ENCODE measurements around the gene OR7C1.

OR7C1 gene

DNA sequence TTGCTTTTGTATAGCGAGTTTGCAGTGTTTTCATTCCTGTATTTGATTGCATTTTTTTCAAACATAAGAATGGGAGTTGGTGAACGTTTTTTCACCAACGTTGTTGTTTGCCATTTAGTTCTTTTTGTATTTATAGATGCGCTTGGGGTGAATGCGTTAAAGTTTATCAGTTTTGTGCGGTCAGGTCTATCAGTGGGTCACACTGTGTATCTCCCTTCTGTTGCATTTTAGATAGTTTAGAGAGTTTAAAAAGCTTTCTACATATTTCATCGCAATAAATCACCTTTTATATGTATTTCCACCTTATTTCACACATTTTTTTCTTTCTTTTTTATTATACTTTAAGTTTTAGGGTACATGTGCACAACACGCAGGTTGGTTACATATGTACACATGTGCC lies 16.4 kb downstream of the OR7C1 start:
- H3K27me3 ChIP-seq, result no peaks in the 10 kb centered on the region
- H3K27ac ChIP-seq, result no peak overlapping the region
- intact Hi-C loops (cut with DNase I; ENCODE audit: low total_unique reads), result no loop called here
- H3K36me3 ChIP-seq, result no peaks in the 10 kb centered on the region
- no peak for DNase-seq
- no peaks in the 10 kb centered on the region for H3K4me1 ChIP-seq
- no peak overlapping the region for H3K4me3 ChIP-seq
- no peaks in the 10 kb centered on the region for H3K9me3 ChIP-seq
- TF ChIP-seq, protein P1, sequence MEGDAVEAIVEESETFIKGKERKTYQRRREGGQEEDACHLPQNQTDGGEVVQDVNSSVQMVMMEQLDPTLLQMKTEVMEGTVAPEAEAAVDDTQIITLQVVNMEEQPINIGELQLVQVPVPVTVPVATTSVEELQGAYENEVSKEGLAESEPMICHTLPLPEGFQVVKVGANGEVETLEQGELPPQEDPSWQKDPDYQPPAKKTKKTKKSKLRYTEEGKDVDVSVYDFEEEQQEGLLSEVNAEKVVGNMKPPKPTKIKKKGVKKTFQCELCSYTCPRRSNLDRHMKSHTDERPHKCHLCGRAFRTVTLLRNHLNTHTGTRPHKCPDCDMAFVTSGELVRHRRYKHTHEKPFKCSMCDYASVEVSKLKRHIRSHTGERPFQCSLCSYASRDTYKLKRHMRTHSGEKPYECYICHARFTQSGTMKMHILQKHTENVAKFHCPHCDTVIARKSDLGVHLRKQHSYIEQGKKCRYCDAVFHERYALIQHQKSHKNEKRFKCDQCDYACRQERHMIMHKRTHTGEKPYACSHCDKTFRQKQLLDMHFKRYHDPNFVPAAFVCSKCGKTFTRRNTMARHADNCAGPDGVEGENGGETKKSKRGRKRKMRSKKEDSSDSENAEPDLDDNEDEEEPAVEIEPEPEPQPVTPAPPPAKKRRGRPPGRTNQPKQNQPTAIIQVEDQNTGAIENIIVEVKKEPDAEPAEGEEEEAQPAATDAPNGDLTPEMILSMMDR (IDR thresholded peaks at IDR 0.05), result no peak

- no peaks in the 10 kb centered on the region for H3K4me1 ChIP-seq
- H3K27me3 ChIP-seq, result peaks cover 0 to 3% of the 10 kb centered on the region in 2 donors
- intact Hi-C loops (cut with DNase I; ENCODE audit: low total_unique reads), result no loop called here
- TF ChIP-seq, protein P1 (IDR thresholded peaks at IDR 0.05), result no peak
- no peaks in the 10 kb centered on the region for H3K9me3 ChIP-seq
- no peak for DNase-seq
- H3K27ac ChIP-seq, result no peak overlapping the region
- no peak overlapping the region for H3K4me3 ChIP-seq
- no peaks in the 10 kb centered on the region for H3K36me3 ChIP-seq
These were observed 17.9 kb downstream of the OR7C1 start for GRCh38 chr19:14817052-14817451.

GRCh38 chr19:14814982-14815652 lies 19.9 kb downstream of the OR7C1 start:
- intact Hi-C loops (cut with DNase I; ENCODE audit: low total_unique reads), result no loop called here
- Histone ChIP-seq H3K27ac (no peak overlapping the region), H3K27me3 (peaks cover 0 to 18% of the 10 kb centered on the region in 2 donors)

GRCh38 chr19:14809272-14810057 lies 25.5 kb downstream of the OR7C1 start:
- no peaks in the 10 kb centered on the region for H3K4me1 ChIP-seq
- intact Hi-C loops (cut with DNase I; ENCODE audit: low total_unique reads), result no loop called here
- H3K36me3 ChIP-seq, result no peaks in the 10 kb centered on the region
- DNase-seq, result no peak
- H3K27me3 ChIP-seq, result peaks cover 0 to 18% of the 10 kb centered on the region in 2 donors
- TF ChIP-seq, protein P1 (IDR thresholded peaks at IDR 0.05), result no peak
- H3K9me3 ChIP-seq, result no peaks in the 10 kb centered on the region
- no peak overlapping the region for H3K4me3 ChIP-seq
- H3K27ac ChIP-seq, result no peak overlapping the region

More at GRCh38 chr19:14814982-14815652, 19.9 kb downstream of the OR7C1 start:
- no peak for DNase-seq
- Histone ChIP-seq H3K36me3 (no peaks in the 10 kb centered on the region), H3K4me1 (no peaks in the 10 kb centered on the region), H3K9me3 (no peaks in the 10 kb centered on the region), H3K4me3 (no peak overlapping the region)
- TF ChIP-seq, protein P1 (IDR thresholded peaks at IDR 0.05), result no peak

DNA sequence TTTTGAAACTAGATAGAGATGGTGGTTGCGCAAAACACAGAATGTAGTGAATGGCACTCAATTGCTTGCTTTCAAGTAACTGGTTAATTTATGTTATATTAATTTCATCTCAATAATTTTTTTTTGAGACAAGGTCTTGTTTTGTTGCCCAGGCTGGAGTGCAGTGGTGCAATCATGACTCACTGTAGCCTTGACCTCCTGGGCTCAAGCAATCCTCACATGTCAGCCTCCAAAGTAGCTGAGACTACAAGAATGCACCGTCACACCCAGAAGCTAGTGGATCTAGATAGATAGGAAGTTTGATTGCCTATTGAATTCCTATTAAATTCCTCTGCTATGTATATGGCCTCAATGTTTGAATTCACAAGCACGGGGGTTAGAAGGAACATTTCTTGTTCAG lies 30.2 kb downstream of the OR7C1 start:
- Histone ChIP-seq H3K4me1 (no peaks in the 10 kb centered on the region), H3K36me3 (no peaks in the 10 kb centered on the region), H3K27ac (no peak overlapping the region), H3K27me3 (no peaks in the 10 kb centered on the region), H3K4me3 (no peak overlapping the region), H3K9me3 (no peaks in the 10 kb centered on the region)
- TF ChIP-seq, protein P1 (IDR thresholded peaks at IDR 0.05), result no peak
- DNase-seq, result no peak
- intact Hi-C loops (cut with DNase I; ENCODE audit: low total_unique reads), result no loop called here

Data from tibial artery (tissue), 4 donors.